ENCODE results near the gene DSTYK. TPM values are rescaled to one million over a fixed set of nuclear protein-coding genes. Genes with fewer than 3 reads are reported as not detected.
A peak's percentile ranks its signal among the peaks of the same experiment; 100 is the strongest.

DSTYK gene
- total and polyA plus RNA-seq, 4 donors = 3.5 to 19.3 (median 7.1) TPM

- H3K4me3 ChIP-seq = no peak overlapping the region
- no peak overlapping the region for H3K9ac ChIP-seq (ENCODE audit: insufficient read depth in 1 of 2, low read length in 2 of 2)
- H3K27me3 ChIP-seq (ENCODE audit: control insufficient read depth in 3 of 3, insufficient read depth in 3 of 3, low read length in 2 of 3) = no peaks in the 10 kb centered on the region
- H3K4me1 ChIP-seq (ENCODE audit: control insufficient read depth in 5 of 5, insufficient read depth in 5 of 5, low read length in 5 of 5) = peaks cover 0 to 4% (median 3%) of the 10 kb centered on the region in 5 donors
- no peak for TF ChIP-seq CTCF (IDR thresholded peaks at IDR 0.05; ENCODE audit: control extremely low read depth, extremely low read depth)
- 94 to 96% methylated on average over 4 of the region's 4 CpGs for WGBS, 2 donors
- no peaks in the 10 kb centered on the region for H3K9me3 ChIP-seq (ENCODE audit: control insufficient read depth in 4 of 4, insufficient read depth in 3 of 4, low read length in 3 of 4)
- H3K27ac ChIP-seq (ENCODE audit: low read depth in 1 of 2, low read length in 1 of 2) = no peak overlapping the region
- ATAC-seq (ENCODE audit: insufficient read depth, low FRiP score) (no peak), DNase-seq (no peak)
- H3K36me3 ChIP-seq (ENCODE audit: control insufficient read depth in 4 of 4, insufficient read depth in 4 of 4, low read length in 4 of 4) = peaks cover 6 to 21% (median 11%) of the 10 kb centered on the region in 4 donors
Measured at GRCh38 chr1:205172729-205173366, 38.7 kb downstream of the DSTYK start.

GRCh38 chr1:205171369-205171768 is 40.1 kb downstream of the DSTYK start:
- ATAC-seq (ENCODE audit: insufficient read depth, low FRiP score) (no peak), DNase-seq (no peak)
- H3K4me3 ChIP-seq = no peak overlapping the region
- H3K9ac ChIP-seq (ENCODE audit: insufficient read depth in 1 of 2, low read length in 2 of 2) = no peak overlapping the region
- H3K36me3 ChIP-seq (ENCODE audit: control insufficient read depth in 4 of 4, insufficient read depth in 4 of 4, low read length in 4 of 4) = peaks cover 6 to 24% (median 13%) of the 10 kb centered on the region in 4 donors
- no peaks in the 10 kb centered on the region for H3K27me3 ChIP-seq (ENCODE audit: control insufficient read depth in 3 of 3, insufficient read depth in 3 of 3, low read length in 2 of 3)
- no peak overlapping the region for H3K27ac ChIP-seq (ENCODE audit: low read depth in 1 of 2, low read length in 1 of 2)
- WGBS, 2 donors = 62 to 78% methylated on average over 5 of the region's 5 CpGs
- no peaks in the 10 kb centered on the region for H3K9me3 ChIP-seq (ENCODE audit: control insufficient read depth in 4 of 4, insufficient read depth in 3 of 4, low read length in 3 of 4)
- TF ChIP-seq CTCF (IDR thresholded peaks at IDR 0.05; ENCODE audit: control extremely low read depth, extremely low read depth) = no peak
- peaks cover 0 to 4% (median 3%) of the 10 kb centered on the region in 5 donors for H3K4me1 ChIP-seq (ENCODE audit: control insufficient read depth in 5 of 5, insufficient read depth in 5 of 5, low read length in 5 of 5)

GRCh38 chr1:205170532-205171269 is 40.8 kb downstream of the DSTYK start:
- DNase-seq = no peak
- no peak overlapping the region for H3K4me3 ChIP-seq
- peaks cover 0 to 4% (median 2%) of the 10 kb centered on the region in 5 donors for H3K4me1 ChIP-seq (ENCODE audit: control insufficient read depth in 5 of 5, insufficient read depth in 5 of 5, low read length in 5 of 5)
- peaks cover 6 to 25% (median 13%) of the 10 kb centered on the region in 4 donors for H3K36me3 ChIP-seq (ENCODE audit: control insufficient read depth in 4 of 4, insufficient read depth in 4 of 4, low read length in 4 of 4)
- peak overlapping the region in 1 of 2 donors; percentile 40 for H3K27ac ChIP-seq (ENCODE audit: low read depth in 1 of 2, low read length in 1 of 2)
- no peak for ATAC-seq (ENCODE audit: insufficient read depth, low FRiP score)
- 83 to 88% methylated on average over 9 of the region's 9 CpGs for WGBS, 2 donors
- TF ChIP-seq CTCF (IDR thresholded peaks at IDR 0.05; ENCODE audit: control extremely low read depth, extremely low read depth) = no peak
- no peak overlapping the region for H3K9ac ChIP-seq (ENCODE audit: insufficient read depth in 1 of 2, low read length in 2 of 2)
- H3K27me3 ChIP-seq (ENCODE audit: control insufficient read depth in 3 of 3, insufficient read depth in 3 of 3, low read length in 2 of 3) = no peaks in the 10 kb centered on the region
- H3K9me3 ChIP-seq (ENCODE audit: control insufficient read depth in 4 of 4, insufficient read depth in 3 of 4, low read length in 3 of 4) = no peaks in the 10 kb centered on the region

Measured in lung (tissue), 12 donors.